Esophagus muscularis mucosa (tissue), 4 donors: Measurements from ENCODE around the gene PPARD. TPM values are rescaled to one million over a fixed set of nuclear protein-coding genes. Genes with fewer than 3 reads are reported as not detected.

Experiments
- DNase-seq: peaks from one replicate; pipeline ENCODE4 v3.0.0-alpha.2; 2017; ENCODE audit errors: extremely low spot score
- H3K27ac ChIP-seq, 4 donors: fragments of 200-600 bp; sonication (generic); replicated peaks in 1 of 4; 1 replicate in 3 of 4; 2 replicates in 1 of 4; pipeline ENCODE4 v1.5.1; 2016 to 2019; ENCODE audit warnings: mild to moderate bottlenecking in 1 of 4
- H3K27me3 ChIP-seq, 4 donors: fragments of 200-600 bp; sonication (generic); one replicate each; pipeline versions ENCODE4 v1.5.1 to v1.6.0; 2016 to 2019
- H3K36me3 ChIP-seq, 4 donors: fragments of 200-600 bp; sonication (generic); one replicate each; pipeline ENCODE4 v1.5.1; 2016 to 2019
- H3K4me1 ChIP-seq, 4 donors: fragments of 200-600 bp; sonication (generic); one replicate each; pipeline ENCODE4 v1.5.1; 2016 to 2019
- H3K4me3 ChIP-seq, 4 donors: fragments of 200-600 bp; sonication (generic); 1 replicate in 2 of 4; 2 replicates in 2 of 4; pipeline ENCODE4 v1.5.1; 2016 to 2019; ENCODE audit warnings: mild to moderate bottlenecking in 4 of 4, moderate library complexity in 1 of 4
- H3K9me3 ChIP-seq, 4 donors: fragments of 200-600 bp; sonication (generic); 1 replicate in 3 of 4; 2 replicates in 1 of 4; pipeline ENCODE4 v1.5.1; 2016 to 2019
- EP300 ChIP-seq: sonication (generic); formaldehyde crosslinking; IDR thresholded peaks from one replicate; pipeline ENCODE4 v1.6.1; 2017; ENCODE audit warnings: antibody characterized with exemption
- POLR2A ChIP-seq: fragments of 450-650 bp; IDR thresholded peaks from one replicate; pipeline ENCODE4 v1.6.1; 2017; ENCODE audit warnings: antibody characterized with exemption, moderate library complexity, mild to moderate bottlenecking, low read depth
- POLR2AphosphoS5 ChIP-seq, 2 donors: sonication (generic); formaldehyde crosslinking; IDR thresholded peaks; one replicate each; pipeline ENCODE4 v1.6.1; 2017; ENCODE audit warnings: antibody characterized with exemption in 2 of 2
- WGBS: methylation state at CpG from one replicate; pipeline ENCODE4 v1.1.5; 2018; 5-methylcytosine and 5-hydroxymethylcytosine counted together
- intact Hi-C: fragments of 100-400 bp; cut with DNase I; formaldehyde crosslinking; loops from one replicate; pipeline ENCODE4 v1.15.1; 2023
- total RNA-seq, 4 donors: library from RNA; depleted of rRNA; stranded (reverse); fragments of >200 nt; gene quantifications; one replicate each; pipeline versions ENCODE4 v1.1.0 to v1.2.1, GENCODE V29; 2016
- TF ChIP-seq, protein P1 (sequence below), 3 experiments: fragments of 200-600 bp in 2 of 3; fragments of 450-650 bp in 1 of 3; sonication (generic) in 2 of 3; IDR thresholded peaks; one replicate each; pipeline ENCODE4 v1.5.1; 2017 to 2019; ENCODE audit warnings: antibody characterized with exemption in 3 of 3, mild to moderate bottlenecking in 2 of 3, moderate library complexity in 1 of 3

The PPARD gene
- total RNA-seq, 4 donors from 2014 or later: 10.8 to 22.4 (median 16.0) TPM

DNA sequence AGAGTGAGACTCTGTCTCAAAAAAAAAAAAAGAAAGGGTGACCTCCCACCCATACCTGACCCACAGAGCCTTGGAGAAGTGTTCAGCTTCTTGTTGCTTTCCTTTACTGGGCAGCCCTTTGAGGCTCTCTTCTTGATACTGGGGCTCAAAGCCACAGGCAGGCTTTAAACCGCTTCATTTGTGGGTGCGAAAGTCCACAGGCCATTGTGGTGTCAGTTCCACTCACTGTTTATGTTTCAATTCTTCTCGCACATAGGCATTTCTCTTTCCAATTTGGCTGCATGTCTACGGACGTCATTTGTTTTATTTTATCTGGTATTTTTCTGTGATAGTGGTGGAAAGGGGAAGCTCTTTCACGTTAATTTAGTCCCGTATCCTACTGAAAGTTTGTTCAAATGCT lies 34.6 kb downstream of the PPARD start:
- no peaks in the 10 kb centered on the region for H3K9me3 ChIP-seq
- H3K4me3 ChIP-seq: peak overlapping the region in 2 of 4 donors; percentile 8 to 10
- no peak for DNase-seq
- peaks cover 0 to 4% (median 0%) of the 10 kb centered on the region in 4 donors for H3K36me3 ChIP-seq
- peaks cover 0 to 50% (median 42%) of the 10 kb centered on the region in 4 donors for H3K4me1 ChIP-seq
- peak overlapping the region; percentile 25 to 75 (median 60) for H3K27ac ChIP-seq
- WGBS: 40% methylated on average over 7 of the region's 7 CpGs
- no peaks in the 10 kb centered on the region for H3K27me3 ChIP-seq
- intact Hi-C loops: no loop called here
- TF ChIP-seq EP300: no peak
- TF ChIP-seq, protein P1, sequence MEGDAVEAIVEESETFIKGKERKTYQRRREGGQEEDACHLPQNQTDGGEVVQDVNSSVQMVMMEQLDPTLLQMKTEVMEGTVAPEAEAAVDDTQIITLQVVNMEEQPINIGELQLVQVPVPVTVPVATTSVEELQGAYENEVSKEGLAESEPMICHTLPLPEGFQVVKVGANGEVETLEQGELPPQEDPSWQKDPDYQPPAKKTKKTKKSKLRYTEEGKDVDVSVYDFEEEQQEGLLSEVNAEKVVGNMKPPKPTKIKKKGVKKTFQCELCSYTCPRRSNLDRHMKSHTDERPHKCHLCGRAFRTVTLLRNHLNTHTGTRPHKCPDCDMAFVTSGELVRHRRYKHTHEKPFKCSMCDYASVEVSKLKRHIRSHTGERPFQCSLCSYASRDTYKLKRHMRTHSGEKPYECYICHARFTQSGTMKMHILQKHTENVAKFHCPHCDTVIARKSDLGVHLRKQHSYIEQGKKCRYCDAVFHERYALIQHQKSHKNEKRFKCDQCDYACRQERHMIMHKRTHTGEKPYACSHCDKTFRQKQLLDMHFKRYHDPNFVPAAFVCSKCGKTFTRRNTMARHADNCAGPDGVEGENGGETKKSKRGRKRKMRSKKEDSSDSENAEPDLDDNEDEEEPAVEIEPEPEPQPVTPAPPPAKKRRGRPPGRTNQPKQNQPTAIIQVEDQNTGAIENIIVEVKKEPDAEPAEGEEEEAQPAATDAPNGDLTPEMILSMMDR (IDR thresholded peaks at IDR 0.05): no peak
- TF ChIP-seq POLR2AphosphoS5 (IDR thresholded peaks at IDR 0.05): no peak
- no peak for TF ChIP-seq POLR2A

DNA sequence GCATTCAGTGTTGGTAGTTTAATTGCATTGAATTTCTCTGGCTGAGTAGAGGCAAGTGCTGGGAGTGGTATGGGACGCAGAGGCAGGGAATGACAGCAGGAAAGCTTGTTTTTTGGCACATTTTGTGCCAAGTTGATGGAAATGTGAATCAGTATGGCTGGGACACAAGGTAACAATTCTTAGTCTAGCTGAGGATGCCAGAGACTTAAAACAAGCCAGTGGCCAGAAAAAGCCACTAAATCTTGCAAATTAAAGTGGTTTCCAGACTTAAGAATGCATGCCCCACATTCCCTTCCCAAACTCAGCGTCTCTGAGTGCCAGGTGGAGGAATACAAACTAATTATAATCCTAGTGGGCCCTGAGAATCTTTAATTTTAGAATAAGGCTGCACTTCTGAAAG lies 35.9 kb downstream of the PPARD start:
- Histone ChIP-seq H3K27ac (no peak overlapping the region), H3K4me3 (no peak overlapping the region), H3K27me3 (no peaks in the 10 kb centered on the region), H3K36me3 (peaks cover 0 to 4% (median 0%) of the 10 kb centered on the region in 4 donors), H3K9me3 (no peaks in the 10 kb centered on the region), H3K4me1 (peaks cover 0 to 57% (median 43%) of the 10 kb centered on the region in 4 donors)
- DNase-seq: no peak
- 79% methylated on average over 2 of the region's 2 CpGs for WGBS
- TF ChIP-seq POLR2A: no peak
- TF ChIP-seq POLR2AphosphoS5 (IDR thresholded peaks at IDR 0.05): no peak
- TF ChIP-seq EP300: no peak
- TF ChIP-seq, protein P1 (IDR thresholded peaks at IDR 0.05): no peak
- intact Hi-C loops: no loop called here

DNA sequence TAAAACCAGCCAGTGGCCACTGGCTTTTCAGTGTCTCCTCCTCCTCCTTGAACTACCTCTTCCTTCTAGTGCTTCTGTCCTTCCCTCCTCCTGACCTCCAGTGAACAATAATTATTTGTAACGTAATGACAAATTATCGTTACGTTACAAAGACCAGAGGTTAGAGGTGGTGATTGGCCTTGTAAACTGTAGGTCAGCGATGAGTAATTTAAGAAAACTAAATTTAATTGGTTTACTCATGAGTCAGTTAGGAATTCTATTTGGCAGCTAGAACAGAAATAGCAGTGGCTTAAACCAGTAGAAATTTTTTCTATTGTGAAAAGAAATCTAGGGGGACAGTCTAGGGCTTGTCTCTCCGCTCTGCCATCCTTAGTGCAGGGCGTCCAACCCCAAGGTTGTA lies 38.8 kb downstream of the PPARD start:
- H3K4me3 ChIP-seq: no peak overlapping the region

DNA sequence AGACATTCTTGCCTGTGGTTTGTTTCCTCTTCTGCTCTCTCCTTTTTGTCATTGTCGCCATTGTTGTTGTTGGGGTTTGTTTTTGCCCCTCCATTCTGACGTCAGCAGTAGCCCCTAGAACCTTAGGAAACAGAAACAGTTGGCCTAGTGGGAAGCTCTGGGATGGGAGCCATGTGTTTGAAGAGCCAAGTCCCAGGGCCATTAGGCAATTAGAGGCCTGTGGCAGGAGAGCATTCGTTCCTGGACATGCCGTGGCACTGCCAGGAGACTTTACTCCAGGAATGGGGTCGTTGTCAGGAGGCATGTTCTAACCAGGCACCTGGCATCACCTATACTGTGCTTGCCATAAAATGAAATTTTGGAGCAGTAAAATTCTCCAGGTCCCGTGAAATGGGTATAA lies 39.7 kb downstream of the PPARD start:
- TF ChIP-seq POLR2A: no peak
- no peak for TF ChIP-seq EP300
- TF ChIP-seq, protein P1 (IDR thresholded peaks at IDR 0.05): no peak
- no peaks in the 10 kb centered on the region for H3K9me3 ChIP-seq
- H3K36me3 ChIP-seq: no peaks in the 10 kb centered on the region
- H3K4me3 ChIP-seq: no peak overlapping the region
- WGBS: 85% methylated on average over 6 of the region's 6 CpGs
- no peaks in the 10 kb centered on the region for H3K27me3 ChIP-seq
- intact Hi-C loops: no loop called here
- peaks cover 4 to 49% (median 41%) of the 10 kb centered on the region in 4 donors for H3K4me1 ChIP-seq
- no peak for DNase-seq
- no peak overlapping the region for H3K27ac ChIP-seq

More for the DNA sequence above, 38.8 kb downstream of the PPARD start:
- TF ChIP-seq, protein P1 (IDR thresholded peaks at IDR 0.05): no peak
- TF ChIP-seq POLR2AphosphoS5 (IDR thresholded peaks at IDR 0.05) (no peak), POLR2A (no peak), EP300 (no peak)
- Histone ChIP-seq H3K27ac (no peak overlapping the region), H3K36me3 (no peaks in the 10 kb centered on the region), H3K27me3 (no peaks in the 10 kb centered on the region), H3K4me1 (peaks cover 4 to 57% (median 47%) of the 10 kb centered on the region in 4 donors), H3K9me3 (no peaks in the 10 kb centered on the region)
- intact Hi-C loops: no loop called here
- WGBS: 78% methylated on average over 6 of the region's 6 CpGs
- no peak for DNase-seq
